GM19193 (cell line): ENCODE results near the gene GATAD2B.
A peak's percentile ranks its signal among the peaks of the same experiment; 100 is the strongest.

Experiments
- POLR2A ChIP-seq: IDR thresholded peaks from 4 replicates; pipeline ENCODE4 v1.6.1; 2011; ENCODE audit not compliant: insufficient read depth, insufficient read length; ENCODE audit errors: extremely low read depth

Gene GATAD2B

DNA sequence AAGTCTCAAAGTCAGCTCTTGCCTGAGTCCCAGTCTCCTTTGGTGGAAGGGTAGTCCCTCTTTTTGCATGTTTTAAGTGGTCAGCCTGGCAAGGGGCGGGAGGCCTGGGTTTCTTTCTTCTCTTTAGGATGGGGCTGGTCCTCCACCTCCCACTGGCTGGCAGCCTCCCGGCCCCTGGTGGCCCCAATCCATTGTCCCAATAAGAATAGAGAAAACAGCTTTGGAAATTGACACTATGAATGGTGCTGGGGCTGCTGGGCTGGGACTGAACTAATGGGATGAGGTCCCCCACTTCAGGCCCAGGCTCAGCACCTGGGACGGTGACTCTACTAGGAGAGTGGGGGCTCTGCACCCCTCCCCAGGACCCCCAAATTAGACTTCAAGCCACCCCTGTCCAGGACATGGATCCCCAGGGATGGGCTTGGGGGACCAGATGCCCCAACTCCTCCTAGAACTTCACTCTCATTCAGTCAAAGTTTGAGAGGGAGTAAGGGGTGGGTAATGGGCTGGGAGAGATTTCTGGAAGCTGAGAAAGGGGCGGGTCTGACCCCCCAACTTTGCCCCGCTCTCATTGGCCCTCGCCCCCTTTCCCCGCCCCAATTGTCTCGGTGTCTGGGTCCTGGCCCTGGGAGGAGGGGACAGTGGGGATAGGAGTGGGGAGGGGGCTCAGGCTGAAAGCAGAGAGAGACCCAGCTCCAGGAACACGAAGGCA, 129.4 kb downstream of the GATAD2B start:
- TF ChIP-seq POLR2A: no peak

GRCh38 chr1:153792631-153793041, 130.1 kb downstream of the GATAD2B start:
- TF ChIP-seq POLR2A: no peak

DNA sequence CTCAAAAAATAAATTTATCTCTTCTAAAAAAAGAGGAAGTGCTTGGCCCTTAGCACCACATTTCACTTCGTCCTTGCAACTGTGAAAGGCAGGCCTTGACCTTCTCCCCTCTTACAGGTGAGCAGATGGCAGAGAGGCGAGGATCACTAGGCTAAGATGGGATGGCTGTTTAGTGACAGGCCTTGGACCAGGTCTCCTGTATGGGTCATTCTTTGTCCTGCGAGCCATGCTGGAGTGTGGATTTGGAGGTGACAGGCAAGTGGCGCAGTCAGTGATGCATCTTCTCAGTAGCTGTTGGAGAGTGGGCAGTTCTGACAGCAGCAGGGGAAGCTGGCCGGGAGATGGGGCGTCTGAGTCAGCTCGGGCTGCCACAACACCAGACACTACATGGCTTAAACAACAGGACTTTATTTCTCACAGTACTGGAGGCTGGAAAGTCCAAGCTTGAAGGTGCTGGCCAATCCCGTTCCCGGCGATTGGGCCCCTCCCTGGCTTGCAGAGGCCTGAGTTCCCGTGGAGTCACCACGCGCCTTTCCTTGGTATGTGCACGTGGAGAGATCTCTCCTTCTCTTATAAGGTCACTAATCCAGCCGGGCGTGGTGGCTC, 131.0 kb downstream of the GATAD2B start:
- TF ChIP-seq POLR2A: no peak

DNA sequence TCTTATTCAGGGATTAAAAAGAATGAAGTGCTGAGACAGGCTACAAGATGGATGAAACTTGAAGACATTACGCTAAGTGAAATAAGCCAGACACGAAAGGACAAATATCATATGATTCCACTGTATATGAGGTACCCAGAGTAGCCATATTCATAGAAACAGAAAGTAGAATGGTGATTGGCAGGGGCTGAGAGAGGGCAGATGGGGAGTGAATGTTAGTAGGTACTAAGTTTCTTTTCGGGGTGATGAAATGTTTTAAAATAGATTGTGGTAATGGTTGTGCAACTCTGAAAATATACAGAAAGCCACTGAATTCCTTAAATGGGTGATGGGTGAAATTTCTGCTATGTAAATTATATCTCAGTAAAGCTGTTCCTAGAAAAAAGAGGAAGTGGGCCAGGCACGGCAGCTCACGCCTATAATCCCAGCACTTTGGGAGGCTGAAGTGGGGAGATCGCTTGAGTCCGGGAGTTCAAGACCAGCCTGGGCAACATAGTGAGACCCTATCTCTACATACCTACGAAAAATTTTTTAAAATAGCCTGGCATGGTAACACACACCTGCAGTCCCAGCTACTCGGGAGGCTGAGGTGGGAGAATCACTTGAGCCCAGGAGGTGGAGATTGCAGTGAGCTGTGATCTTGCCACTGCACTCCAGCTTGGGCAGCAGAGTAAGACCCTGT, 131.7 kb downstream of the GATAD2B start:
- TF ChIP-seq POLR2A: no peak

DNA sequence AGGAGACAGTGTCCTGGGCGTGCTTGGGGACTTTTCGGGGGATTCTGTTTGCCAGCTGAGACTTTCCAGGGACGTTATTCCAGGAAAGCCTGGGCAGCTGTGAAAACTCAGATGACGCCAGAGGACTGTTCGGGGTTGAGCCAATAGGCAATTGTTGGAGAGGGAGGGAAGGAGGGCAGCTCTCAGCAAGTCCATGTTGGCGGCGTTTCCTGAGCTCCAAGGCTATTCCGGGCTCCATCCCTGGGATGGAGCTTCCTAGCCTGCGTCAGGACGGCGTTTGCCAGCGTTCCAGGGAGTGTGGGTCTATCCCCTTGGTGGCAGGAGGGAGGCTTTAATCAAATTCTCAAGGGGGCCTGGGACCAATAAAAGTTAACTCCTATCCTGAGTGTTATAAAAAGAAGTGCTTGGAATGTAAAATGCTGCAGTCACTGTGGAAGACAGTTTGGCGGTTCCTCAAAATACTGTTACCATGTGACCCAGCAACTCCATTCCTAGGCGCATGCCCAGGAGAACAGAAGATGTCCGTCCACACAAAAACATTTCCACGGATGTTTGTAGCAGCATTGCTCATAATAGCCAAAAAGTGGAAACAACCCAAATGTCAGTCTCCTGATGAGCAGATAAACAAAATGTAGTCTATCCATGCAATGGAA, 132.3 kb downstream of the GATAD2B start:
- no peak for TF ChIP-seq POLR2A

GRCh38 chr1:153789478-153790034, 133.2 kb downstream of the GATAD2B start:
- TF ChIP-seq POLR2A: peak; percentile 45

DNA sequence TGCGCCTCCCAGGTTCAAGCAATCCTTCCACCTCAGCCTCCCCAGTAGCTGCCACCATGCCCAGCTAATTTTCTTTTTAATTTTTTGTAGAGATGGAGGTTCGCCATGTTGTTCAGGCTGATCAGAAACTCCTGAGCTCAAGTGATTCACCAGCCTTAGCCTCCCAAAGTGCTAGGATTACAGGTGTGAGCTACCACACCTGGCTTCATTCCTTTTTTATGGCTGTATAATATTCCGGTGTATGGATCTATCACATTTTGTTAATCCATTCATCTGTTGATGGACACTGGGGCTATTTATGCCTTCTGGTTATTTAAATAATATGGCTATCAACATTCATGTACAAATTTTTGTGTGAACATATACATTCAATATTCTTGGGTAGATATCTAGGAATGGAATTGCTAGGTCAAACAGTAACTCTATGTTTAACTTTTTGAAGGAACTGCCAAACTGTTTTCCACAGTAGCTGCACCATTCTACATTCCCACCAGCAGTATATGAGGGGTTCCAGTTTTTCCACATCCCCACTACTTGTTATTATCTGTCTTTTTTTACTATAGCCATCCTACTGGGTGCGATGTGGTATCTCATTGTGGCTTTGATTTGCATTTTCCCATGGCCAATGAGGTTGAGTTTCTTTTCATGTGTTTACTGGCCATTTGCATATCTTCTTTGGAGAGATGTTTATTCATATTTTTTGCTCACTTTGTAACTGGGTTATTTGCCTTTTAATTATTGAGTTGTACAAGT, 136.6 kb downstream of the GATAD2B start:
- TF ChIP-seq POLR2A: no peak

DNA sequence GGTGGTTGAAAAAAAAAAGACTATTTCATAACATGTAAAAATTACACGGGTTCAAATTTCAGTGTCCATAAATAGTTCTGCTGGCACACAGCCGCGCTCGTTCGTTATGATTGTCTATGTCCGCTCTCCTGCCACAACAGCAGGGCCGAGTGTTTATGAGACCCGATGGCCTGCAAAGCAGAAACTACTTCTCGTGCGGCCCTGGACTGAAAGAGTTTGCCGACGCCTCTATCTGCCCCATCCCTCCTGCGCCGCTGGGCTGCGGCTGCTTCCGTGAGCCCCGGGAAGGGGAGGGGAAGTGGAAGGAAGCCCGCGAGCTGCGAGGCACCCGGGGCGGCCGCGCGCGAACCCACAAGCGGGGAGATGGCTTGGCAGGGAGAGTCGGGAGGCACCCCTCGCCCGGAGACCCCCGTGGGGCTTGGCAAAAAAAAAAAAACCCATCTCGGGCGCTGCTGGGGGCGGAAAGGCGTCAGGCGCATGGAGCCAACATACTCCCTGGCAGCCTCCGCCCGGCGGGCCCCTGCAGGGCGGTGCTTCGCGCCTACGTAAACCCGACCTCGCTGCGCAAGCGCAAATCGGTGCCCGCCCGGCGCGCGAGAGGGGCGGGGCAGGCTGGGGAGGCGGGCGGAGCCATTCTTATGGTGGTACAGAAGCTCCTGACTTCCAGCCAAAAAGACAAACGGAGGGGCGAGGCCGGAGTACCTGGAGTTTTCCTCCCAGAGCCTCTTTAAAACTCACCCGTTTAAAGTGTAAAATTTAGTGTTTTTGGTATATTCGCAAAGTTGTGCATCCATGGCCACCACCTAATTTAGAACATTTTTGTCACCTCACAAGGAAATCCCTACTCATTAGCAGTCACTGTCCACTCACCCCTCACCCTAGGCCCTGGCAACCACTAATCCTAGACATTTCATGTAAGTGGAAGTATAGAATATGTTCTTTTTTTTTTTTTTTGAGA, 139.3 kb downstream of the GATAD2B start:
- TF ChIP-seq POLR2A: peak; percentile 97

GRCh38 chr1:153780551-153780950, 142.2 kb downstream of the GATAD2B start:
- no peak for TF ChIP-seq POLR2A

GRCh38 chr1:153779781-153780541, 142.8 kb downstream of the GATAD2B start:
- TF ChIP-seq POLR2A: no peak

GRCh38 chr1:153778824-153779519, 143.8 kb downstream of the GATAD2B start:
- no peak for TF ChIP-seq POLR2A

DNA sequence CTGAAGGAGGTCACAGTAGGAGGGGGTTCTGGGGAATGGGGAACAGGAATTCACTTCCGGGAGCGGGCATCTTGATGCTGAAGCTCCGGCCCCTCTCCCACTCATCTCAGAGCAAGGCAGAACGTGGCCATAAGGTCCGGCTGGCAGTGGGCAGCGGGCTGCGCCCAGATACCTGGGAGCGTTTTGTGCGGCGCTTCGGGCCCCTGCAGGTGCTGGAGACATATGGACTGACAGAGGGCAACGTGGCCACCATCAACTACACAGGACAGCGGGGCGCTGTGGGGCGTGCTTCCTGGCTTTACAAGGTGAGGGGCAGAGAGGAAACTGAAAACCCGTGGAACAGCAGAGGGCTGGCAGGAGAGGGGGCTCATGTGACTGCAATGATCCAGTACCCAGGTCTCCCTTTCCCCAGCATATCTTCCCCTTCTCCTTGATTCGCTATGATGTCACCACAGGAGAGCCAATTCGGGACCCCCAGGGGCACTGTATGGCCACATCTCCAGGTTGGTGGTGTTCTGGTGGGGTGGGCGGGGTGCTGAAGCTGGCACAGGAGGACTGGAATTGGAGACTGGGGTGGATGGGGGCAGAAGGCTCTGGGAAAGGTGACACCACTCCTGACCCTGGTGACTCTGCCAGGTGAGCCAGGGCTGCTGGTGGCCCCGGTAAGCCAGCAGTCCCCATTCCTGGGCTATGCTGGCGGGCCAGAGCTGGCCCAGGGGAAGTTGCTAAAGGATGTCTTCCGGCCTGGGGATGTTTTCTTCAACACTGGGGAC, 144.5 kb downstream of the GATAD2B start:
- no peak for TF ChIP-seq POLR2A

DNA sequence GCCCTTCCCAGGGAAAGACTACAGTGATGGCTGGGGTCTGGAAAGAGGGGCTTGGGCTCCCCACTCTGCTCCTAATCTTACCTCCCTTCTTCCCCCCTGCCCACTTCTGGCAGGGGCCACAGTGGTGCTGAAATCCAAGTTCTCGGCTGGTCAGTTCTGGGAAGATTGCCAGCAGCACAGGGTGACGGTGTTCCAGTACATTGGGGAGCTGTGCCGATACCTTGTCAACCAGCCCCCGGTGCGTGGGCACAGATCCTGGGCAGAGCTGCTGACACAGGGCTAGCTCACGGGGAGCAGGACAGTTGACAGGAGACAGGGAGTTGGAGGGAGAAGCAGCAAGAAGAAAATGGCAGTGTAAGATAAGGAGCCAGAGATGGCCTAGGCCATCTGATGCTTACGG, 145.1 kb downstream of the GATAD2B start:
- TF ChIP-seq POLR2A: no peak
